GM18526 (cell line): Measurements from ENCODE around the gene TSGA10IP.

Experiments
- POLR2A ChIP-seq: IDR thresholded peaks from 3 replicates; pipeline ENCODE4 v1.6.1; 2011; ENCODE audit not compliant: insufficient read length; ENCODE audit errors: extremely low read depth

Gene TSGA10IP

DNA sequence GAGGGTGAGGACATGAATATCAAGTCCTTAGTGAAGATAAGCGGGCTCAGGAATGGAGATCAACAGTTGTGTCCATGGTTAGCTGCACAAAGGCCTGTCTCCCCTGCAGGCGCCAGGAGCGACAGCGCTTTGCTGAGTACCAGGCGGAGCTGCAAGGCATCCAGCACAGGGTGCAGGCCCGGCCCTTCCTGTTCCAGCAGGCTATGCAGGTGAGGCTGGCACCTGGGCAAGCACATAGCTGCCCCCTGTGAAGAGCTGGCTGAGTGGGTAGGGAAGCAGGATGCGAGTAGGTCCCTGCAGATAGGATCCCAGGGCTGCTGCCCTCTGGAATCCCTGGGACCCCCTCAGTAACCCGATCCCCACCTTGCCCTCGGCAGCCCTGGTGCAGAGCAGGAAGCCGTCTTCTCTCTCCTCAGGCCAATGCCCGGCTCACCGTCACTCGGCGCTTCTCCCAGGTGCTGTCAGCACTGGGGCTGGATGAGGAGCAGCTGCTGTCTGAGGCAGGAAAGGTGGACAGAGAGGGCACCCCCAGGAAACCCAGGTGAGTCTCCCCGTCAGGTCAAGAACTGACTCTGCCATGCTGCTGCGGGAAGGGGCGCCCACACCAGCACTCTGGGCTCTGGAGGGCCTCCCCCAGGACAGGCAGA, 13.6 kb downstream of the TSGA10IP start:
- no peak for TF ChIP-seq POLR2A

DNA sequence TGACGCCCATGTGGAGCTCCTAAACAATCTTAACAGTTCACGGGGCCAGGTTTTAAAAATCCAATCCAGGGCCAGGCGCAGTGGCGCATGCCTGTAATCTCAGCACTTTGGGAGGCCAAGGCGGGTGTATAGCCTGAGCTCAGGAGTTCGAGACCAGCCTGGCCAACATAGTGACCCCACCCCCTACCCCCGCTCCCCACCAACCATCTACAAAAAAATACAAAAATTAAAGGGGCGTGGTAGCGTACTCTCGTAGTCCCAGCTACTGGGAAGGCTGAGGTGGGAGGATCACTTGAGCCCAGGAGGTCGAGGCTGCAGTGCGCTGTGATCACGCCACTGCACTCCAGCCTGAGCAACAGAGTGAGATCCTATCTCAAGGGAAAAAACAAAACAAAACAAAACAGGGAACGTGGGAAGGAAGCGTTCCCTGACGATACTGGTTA, 15.6 kb downstream of the TSGA10IP start:
- TF ChIP-seq POLR2A, result no peak

GRCh38 chr11:65961267-65962140, 16.2 kb downstream of the TSGA10IP start, which contains the start of gene SART1:
Gene SART1 (plus strand): TSS chr11:65961734. CDS start chr11:65961781, 47 bp downstream.
- peak; percentile 85 for TF ChIP-seq POLR2A

DNA sequence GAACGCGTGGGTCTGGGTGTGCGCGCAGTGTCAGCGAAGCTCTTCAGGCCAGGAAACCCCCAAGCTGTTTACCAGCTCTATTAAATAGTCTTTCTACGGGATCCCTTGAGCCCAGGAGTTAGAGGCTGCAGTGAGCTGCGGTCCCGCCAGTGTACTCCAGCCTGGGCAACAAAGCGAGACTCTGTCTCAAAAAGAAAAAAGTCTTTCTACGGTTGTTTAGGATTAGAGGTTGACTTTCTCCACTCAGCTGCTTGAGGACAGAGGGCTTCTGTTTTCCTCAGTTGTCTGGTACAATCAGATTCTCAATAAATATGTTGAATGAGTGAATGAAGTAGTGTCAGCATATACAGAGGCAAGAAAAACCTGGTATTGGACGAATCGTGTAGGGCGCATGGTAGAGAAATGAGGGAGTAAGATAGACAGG, 16.9 kb downstream of the TSGA10IP start:
- TF ChIP-seq POLR2A, result no peak

GRCh38 chr11:65964906-65965305, 19.6 kb downstream of the TSGA10IP start:
- no peak for TF ChIP-seq POLR2A

GRCh38 chr11:65965986-65966762, 20.9 kb downstream of the TSGA10IP start:
- TF ChIP-seq POLR2A, result no peak

GRCh38 chr11:65967329-65967934, 22.2 kb downstream of the TSGA10IP start:
- TF ChIP-seq POLR2A, result no peak

- no peak for TF ChIP-seq POLR2A
Observed at GRCh38 chr11:65968600-65969482, 23.6 kb downstream of the TSGA10IP start.

DNA sequence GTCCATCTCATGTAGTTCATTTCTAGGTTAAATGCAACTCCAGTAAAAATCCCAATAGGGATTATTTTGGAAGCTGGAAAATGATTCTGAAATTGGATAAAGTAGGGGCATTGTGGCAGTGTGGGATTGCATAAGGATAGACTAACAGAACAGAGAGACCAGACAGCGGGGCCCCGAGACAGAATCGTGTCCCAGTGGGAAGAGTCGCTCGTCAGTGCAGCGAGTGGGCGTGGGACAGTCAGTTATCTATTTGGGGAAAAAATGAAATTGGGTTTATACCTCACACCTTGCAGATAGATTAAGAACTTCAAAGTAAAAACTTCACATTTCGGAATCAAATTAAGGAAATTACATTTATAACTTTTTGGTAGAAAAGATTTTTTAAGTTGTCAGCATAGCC, 26.8 kb downstream of the TSGA10IP start:
- no peak for TF ChIP-seq POLR2A

DNA sequence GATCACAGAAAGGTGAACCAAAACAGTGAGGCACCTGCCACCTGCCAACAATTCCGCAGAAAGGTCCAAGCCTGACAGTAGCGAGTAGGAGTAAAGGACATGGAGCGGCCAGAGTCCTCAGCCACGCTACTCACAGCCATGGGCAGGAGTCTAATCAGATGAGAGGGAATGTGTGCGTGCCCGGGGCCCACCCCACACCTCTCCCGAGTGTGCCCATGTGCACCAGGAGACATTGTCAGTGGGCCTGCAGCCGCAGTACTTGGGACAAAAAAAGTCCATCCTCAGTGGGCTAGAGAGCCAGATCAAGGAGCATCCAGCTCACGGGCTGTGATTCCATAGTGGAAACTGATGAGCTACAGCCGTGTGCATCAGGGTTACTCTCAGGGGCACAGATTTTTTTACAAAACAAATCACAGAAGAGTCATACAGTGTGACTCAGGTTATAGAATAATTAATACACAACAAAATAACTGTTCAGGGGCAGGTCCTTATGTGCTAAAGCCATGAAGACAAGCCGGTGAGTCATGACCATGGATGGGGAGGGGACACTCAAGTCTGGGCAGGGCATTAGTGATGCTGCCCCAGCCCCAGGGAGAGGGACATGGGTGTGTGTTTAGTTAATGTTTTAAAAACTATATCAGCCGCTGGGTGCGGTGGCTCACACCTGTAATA, 28.3 kb downstream of the TSGA10IP start:
- TF ChIP-seq POLR2A, result no peak

DNA sequence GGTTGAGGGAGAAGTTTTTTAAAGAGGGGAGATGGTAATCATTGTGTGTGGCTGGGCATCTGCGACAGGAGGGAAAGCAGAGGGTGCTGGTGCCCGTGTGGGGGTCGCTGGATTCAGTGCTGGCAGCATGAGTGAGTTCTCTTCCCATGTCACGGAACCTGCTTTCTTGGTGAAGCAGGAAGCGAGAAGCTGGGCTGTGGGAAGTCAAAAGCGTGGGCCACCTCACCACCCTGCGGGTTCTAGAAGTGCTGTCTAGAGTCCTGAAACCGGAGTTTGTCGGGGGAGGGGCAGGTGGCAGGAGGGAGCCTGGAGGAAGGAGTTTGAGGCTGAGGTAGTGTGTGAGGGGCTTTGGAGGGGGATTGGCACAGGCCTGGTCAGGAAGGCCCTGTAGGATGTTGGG, 30.5 kb downstream of the TSGA10IP start:
- TF ChIP-seq POLR2A, result no peak

DNA sequence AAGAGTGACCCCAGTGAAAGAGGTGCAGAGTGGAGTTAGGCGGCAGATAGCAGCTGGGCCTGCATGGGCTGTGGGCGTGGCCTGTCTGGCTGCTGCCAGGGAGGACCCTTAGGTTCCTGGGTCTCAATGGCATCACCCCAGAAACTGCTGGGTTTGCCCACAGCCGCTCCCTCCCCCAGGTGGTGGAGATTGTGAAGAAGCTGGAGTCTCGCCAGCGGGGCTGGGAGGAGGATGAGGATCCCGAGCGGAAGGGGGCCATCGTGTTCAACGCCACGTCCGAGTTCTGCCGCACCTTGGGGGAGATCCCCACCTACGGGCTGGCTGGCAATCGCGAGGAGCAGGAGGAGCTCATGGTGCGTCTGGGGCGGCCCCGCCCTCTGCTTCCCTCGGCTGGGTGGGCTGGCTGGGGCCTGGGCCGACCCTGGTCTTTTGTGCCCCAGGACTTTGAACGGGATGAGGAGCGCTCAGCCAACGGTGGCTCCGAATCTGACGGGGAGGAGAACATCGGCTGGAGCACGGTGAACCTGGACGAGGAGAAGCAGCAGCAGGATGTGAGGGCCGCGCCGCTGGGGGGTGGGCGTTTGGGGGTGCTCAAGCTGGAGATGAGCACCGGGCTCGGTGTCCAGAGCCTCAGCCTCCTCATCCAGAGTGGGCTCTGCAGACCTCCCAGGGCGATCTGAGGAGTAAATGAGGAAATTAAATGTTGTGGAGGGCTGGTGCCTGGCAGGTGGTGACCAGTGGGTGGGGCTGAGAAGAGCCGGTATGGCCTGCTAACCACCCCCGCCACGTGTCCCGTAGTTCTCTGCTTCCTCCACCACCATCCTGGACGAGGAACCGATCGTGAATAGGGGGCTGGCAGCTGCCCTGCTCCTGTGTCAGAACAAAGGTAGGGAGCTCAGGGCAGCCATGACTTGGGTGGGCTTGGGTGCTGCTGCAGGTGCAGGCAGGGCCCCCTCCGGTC, 31.2 kb downstream of the TSGA10IP start:
- no peak for TF ChIP-seq POLR2A
